GM18870 (cell line): ENCODE results near the gene KRTAP5-5.
"Not testable (repeated sequence)": the region's sequence is repeated elsewhere in the genome, so short reads cannot be mapped to it uniquely, and the experiment has no call there.

ENCODE experiments used
- ATAC-seq: cut with Tn5 transposase; IDR thresholded peaks from one replicate; pipeline ENCODE4 v1.9.1; 2021; ENCODE audit warnings: moderate library complexity; ENCODE audit not compliant: unreplicated experiment

The KRTAP5-5 gene, protein sequence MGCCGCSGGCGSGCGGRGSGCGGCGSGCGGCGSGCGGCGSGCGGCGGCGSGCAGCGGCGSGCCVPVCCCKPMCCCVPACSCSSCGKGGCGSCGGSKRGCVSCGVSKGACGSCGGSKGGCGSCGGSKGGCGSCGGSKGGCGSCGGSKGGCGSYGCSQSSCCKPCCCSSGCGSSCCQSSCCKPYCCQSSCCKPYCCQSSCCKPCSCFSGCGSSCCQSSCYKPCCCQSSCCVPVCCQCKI

DNA sequence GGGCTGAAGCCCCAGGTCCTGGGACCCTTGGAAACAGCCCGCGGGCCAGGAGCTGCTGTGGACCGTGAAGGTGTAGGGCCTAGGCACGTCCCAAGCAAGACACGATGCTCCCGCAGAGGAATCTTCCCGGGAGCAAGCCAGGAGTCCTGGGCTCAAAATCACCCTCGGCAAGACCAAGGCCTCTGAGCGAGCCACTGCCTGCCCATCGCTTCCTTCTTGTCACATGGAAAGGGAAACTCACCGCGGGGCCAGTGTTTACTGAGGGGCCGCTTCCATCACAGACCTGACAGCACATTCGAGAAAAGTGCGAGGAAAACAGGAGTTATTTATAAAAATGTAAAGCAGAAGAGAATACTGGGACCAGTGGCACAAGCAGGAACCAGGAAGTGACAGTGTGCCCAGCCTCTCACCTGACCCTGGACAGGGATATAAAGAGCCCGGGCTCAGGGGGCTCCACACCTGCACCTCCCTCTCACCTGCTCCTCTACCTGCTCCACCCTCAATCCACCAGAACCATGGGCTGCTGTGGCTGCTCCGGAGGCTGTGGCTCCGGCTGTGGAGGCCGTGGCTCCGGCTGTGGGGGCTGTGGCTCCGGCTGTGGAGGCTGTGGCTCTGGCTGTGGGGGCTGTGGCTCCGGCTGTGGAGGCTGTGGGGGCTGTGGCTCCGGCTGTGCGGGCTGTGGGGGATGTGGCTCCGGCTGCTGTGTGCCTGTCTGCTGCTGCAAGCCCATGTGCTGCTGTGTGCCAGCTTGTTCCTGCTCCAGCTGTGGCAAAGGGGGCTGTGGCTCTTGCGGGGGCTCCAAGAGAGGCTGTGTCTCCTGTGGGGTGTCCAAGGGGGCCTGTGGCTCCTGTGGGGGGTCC is at the start of gene KRTAP5-5:
Gene KRTAP5-5, plus strand, starts transcription at position 450 of the 860 bp plus-strand sequence. Its CDS starts 66 bp downstream, at position 516.
- ATAC-seq = no peak

DNA sequence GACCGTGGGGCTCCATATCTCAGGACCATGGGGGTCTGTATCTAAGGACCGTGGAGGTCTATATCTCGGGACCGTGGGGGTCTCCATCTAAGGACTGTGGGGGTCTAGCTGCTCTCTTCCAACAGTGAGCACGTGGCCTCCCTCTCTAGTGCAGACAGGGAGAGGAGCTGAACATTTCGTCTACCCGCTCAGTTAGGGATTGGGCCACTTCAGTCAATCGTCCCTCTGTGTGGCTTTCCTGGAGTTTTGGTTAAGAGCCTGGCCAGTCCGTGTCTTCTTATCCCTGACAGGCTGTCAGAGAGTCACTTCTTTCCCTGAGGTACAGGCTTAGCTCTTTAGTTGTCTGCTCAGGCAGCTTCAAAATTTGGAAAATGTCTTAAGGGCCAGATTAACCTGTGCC is 47.6 kb upstream of the KRTAP5-5 start:
- no peak for ATAC-seq

DNA sequence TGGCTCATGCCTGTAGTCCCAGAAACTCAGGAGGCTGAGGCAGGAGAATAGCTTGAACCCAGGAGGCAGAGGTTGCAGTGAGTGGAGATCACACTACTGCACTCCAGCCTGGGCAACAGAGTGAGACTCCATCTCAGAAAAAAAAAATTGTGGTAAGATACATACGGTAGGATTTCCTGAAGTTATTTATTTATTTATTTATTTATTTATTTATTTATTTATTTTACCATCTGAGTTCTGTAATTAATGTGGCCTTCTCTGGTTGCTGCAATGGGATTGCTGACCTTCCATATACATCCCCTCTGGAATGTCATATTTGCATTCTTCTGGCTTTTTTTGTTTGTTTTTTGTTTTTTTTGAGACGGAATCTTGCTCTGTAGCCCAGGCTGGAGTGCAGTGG is 46.7 kb upstream of the KRTAP5-5 start:
- ATAC-seq = not testable (repeated sequence)

DNA sequence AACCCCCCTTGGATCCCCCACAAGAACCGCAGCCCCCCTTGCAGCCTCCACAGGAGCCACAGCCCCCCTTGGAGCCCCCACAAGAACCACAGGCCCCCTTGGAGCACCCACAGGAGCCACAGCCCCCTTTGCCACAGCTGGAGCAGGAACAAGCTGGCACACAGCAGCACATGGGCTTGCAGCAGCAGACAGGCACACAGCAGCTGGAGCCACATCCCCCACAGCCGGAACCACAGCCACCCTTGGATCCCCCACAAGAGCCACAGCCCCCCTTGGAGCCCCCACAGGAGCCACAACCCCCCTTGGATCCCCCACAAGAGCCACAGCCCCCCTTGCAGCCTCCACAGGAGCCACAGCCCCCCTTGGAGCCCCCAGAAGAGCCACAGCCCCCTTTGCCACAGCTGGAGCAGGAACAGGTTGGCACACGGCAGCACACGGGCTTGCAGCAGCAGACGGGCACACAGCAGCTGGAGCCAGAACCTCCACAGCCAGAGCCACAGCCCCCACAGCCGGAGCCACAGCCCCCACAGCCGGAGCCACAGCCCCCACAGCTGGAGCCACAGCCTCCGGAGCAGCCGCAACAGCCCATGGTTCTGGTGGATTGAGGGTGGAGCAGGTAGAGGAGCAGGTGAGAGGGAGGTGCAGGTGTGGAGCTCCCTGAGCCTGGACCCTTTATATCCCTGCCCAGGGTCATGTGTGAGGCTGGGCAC is 44.8 kb upstream of the KRTAP5-5 start, which contains the start of gene KRTAP5-1:
Gene KRTAP5-1, minus strand, starts transcription at position 623 of the 710 bp plus-strand sequence. Its CDS starts 34 bp downstream, at position 589.
- not testable (repeated sequence) for ATAC-seq

DNA sequence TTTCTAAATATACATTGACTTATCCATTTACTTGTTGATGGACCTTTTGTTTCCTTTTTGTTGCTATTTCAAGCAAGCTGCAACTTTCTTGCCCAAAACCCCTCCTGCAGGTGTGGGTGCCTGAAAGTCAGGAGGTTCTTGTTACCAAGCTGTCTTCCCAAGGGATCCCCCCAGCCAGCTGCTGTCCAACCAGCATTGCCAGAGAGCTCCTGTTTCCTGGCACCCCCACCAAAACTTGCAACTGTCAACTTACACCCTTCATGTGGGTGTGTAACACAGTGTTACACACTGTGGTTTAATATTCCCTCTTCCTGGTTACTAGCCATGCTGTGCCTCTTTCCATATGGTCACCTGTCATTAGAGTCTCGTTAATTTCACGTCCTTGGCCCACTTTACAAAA is 42.9 kb upstream of the KRTAP5-5 start:
- ATAC-seq = no peak

DNA sequence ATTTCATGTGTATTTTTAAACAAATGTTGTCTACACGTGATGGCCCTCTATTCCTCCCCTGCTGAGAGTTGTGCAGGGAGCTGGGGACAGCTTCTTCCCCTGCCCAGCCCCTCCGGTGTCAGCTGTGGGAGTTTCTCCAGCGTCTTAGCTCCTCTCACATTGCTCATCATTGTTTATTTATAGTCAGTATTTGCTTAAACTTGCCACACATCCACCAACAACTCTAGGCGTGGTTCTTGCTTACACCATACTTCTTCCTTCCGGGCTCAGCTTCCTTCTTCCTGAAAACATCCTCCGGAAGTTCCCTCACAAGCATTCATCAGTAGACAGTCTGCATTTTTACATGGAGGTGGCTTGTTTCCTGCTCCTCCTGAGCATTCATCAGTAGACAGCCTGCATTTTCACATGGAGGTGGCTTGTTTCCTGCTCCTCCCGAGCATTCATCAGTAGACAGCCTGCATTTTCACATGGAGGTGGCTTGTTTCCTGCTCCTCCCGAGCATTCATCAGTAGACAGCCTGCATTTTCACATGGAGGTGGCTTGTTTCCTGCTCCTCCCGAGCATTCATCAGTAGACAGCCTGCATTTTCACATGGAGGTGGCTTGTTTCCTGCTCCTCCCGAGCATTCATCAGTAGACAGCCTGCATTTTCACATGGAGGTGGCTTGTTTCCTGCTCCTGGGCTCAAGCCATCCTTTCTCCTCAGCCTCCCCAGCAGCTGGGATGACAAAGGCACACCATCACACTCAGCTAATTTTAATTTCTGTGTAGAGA is 40.2 kb upstream of the KRTAP5-5 start:
- ATAC-seq = not testable (repeated sequence)

DNA sequence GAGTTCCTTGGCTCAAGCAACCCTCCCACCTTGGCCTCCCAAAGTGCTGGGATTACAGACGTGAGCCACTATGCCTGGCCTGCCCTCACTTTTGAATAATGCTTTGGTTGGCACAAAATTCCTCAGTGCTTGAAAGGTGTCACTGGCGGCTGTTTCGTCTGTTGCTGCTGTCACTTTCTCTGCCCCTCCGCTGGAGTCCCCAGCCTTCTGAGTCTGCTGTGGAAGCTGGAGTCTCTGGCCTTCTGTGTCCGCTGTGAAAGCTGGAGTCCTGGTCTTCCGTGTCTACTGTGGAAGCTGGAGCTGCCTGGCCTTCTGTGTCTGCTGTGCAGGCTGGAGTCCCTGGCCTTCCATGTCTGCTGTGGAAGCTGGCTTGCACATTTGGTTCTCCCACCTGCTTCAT is 39.6 kb upstream of the KRTAP5-5 start:
- no peak for ATAC-seq

DNA sequence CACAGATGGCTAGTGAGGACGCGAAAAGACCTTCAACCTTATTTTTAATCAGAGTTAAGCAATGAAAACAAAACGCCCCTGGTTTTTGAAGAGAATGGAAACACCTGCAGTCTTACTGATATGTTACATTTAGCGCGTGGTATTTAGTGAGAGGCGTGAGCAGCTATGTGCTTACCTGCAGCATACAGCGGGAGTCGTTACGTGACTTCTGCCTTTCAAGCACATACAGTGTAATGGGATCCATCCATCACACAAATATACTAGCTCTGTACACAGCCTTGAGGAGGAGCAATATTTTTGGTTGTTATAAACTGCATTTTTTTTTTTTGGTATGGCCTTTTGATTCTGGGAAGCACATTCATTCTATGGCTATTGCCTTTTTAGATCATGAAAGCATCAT is 36.9 kb upstream of the KRTAP5-5 start:
- no peak for ATAC-seq

DNA sequence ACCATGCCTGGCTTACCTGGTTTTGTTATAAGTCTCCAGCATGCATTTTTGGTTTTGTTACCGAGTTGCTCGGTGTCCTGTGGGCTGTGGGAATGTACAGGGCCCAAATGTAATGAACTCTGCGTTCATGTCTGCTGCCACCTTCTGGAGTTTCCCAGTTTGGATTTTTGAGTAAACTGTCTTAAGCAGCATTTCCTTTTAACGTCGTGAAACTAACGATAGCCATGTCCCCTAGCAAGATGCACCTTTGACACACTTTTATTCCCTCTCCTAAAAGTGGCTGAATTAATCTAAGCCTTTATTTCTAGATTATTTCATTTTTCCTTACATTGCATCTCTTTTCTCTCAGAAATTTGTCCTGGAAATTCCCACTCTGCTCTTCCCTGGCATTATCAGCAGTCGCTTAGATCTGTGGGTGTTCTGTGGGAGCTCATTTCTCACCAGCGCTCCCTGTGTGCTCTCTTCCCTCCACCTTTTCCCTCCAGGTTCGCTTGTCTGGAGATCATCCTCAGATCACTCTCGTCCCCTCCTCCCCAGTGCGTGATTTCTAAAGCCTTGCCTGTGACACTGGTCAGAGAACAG is 33.5 kb upstream of the KRTAP5-5 start:
- ATAC-seq = not testable (repeated sequence)

DNA sequence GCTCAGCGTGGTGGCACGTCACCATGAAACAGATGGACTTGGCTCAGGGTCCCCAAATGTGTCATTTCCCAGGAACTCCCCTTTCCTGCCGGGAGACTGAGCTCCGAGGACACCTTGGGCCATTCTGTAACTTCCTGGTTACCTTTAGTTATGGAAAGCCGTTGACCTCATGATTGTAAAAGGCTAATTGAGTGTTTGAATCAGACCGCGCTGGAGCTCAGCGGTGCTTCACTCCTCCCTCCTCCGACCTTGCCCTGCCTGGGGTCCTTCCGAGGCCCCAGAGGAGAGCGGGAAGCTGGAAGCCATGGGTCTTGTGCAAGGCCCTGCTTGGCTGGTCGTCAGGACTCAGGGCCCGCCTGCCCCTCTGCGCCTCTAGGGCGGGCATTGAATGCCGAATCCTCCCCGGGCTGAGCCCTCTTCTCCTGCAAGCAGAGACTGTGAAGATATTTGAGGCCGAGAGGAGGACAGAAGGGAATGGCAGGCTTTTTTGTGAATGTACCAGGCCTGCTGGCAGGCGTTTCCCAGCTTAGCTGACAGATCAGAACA is 32.9 kb upstream of the KRTAP5-5 start:
- ATAC-seq = not testable (repeated sequence)

DNA sequence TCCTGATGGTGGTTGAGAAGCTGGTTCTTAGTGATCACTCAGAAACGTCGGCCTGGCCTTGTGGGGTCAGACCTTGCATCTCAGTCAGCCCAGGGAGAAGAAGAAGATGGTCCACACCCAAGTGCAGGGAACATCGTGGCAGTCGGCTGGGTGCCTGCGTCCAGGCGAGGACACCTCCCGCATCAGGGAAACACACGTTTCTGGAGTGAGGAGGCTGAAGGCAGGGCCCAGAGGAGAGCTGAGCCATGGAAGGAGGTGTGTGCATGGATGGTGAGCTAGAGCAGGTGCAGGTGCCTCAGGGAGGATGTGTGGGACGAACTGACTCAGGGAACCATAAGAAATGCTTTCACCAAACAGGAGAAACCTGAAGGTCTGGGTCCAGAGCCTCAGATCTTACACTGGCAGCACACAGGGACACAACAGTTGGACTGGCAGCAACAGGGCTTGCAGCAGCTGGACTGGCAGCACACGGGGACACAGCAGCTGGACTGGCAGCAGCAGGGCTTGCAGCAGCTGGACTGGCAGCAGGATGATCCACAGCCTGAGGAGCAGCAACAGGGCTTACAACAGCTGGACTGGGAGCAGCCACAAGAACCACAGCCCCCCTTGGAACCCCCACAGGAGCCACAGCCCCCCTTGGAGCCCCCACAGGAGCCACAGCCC is 32.1 kb upstream of the KRTAP5-5 start:
- ATAC-seq = no peak

DNA sequence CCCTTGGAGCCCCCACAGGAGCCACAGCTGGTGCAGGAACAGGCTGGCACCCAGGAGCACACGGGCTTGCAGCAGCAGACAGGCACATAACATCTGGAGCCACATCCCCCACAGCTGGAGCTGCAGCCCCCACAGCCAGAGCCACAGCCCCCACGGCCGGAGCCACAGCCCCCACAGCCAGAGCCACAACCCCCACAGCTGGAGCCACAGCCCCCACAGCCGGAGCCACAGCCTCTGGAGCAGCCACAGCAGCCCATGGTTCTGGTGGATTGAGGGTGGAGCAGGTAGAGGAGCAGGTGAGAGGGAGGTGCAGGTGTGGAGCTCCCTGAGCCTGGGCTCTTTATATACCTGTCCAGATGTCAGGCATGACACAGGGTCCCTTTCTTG is 31.6 kb upstream of the KRTAP5-5 start, which contains the start of gene KRTAP5-2:
Gene KRTAP5-2, minus strand, starts transcription at position 301 of the 387 bp plus-strand sequence. Its CDS starts 44 bp downstream, at position 257.
- ATAC-seq = no peak

DNA sequence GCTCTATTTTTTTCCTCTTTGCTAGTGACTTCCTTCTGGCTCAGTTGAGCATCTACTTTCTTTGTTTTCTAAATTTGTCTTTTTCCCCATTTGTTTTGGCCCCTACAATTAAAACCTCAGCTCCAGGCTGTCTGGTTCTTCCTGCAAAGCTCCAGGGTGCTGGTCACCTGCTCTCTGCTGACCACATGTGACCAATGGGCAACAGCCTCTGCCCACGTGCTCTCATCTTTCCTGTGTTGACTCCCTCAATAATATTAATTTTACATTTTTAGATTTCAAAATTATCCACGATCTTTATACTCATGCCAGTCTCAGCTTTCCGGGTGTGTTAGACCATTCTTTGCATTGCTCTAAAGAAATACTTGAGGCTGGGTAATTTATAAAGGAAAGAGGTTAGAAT is 31.2 kb upstream of the KRTAP5-5 start:
- ATAC-seq = not testable (repeated sequence)

DNA sequence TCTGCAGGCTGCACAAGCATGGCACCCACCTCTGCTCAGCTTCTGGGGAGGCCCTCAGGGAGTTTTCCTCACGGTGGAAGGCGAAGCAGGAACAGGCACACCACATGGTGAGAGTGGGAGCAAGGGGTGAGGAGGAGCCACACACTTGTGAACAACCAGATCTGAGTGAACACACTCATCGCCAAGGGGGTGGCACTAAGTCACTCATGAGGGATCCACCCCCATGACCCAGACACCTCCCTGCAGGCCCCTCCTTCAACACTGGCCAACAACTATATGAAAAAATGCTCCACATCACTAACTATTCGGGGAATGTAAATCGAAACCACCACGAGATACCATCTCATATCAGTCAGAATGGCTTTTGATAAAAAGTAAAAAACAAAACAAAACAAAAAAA is 30.8 kb upstream of the KRTAP5-5 start:
- no peak for ATAC-seq

DNA sequence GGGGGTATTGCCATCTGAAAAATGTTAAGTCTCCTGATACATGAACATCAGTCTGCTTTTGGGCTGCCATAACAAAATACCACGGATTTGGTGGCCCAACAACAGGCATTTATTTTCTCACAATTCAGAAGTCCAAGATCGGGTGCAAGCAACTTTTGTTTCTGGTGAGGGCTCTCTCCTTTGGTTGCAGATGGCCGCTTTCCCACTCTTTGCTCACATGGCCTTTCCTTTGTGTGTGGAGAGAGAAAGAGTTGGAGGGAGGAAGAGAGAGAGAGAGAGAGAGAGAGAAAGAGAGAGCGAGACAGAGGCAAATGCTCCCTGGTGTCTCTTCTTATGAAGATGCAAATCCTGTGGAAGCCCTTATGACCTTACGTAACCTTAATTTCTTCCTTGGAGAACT is 28.9 kb upstream of the KRTAP5-5 start:
- ATAC-seq = no peak

DNA sequence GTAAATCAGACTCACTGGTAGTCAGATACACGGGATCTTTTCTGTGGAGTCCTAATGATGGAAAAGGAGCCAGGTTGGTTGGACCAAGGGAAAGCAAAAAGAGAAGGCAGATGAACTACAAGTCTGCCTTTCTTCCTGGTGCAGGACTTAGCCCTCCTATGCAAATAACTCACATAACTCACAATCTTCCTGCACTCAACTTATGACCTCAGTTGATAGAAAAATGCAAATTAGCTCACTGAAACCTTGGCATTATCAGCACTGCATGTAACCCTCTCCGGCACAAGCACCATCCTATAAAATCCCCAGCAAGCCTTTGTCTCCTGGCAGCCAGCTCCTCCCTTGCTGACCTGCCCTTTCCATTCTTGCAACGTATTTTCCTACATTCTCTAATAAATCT is 27.9 kb upstream of the KRTAP5-5 start:
- not testable (repeated sequence) for ATAC-seq

DNA sequence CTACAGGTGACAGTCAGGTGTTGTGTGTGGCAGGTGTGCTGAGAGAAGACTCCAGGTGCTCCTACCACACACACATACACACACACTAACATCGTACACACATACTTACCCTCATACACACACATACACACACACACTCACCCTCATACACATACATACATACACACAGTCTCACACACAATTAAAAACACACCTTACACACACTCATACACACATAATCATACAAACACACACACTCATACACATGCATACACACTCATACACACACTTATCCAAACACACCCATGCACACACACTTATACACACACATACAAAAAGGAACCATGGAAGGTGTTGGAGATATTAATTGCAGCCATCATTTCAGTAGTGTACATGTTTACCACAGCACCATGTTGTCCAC is 25.9 kb upstream of the KRTAP5-5 start:
- ATAC-seq = no peak

DNA sequence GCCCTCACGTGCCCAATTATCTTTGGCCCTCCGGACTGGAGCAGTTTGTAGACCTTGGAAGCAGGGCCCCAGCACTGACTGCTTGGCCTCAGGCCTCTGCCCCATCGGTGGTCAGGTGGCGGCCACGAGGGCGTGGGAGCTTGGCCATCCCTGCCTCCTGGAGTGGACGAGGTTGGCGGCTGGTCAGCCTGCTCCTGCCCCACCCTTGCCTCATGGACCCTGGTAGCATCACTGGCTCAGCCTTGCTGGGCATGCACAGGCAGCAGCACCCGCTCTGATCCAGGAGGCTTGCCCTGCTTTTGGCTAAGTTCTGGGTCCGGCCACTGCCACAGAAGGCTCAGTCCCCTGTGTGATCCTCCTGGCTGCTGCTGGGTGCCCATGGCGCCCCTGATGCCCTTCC is 25.4 kb upstream of the KRTAP5-5 start:
- no peak for ATAC-seq

DNA sequence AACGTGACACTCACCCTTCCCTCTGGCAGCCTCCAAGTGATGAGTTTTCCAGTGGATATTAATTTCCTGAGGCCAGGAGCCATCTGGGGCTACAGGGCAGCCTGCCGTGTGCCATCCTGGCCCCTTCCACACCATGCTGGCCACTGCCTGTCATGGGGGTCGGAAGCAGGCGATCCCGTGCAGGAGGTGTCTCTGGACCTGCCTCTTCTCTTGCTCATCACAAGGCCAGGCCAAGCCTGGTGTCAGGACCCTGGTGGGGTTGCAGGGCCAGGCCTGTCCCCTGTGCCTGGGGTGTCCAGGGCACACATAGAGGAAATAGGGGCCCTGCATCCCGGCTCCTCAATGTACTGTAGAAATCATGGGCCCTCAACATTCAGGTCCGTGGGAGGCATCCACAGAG is 24.9 kb upstream of the KRTAP5-5 start:
- no peak for ATAC-seq
